Suppressor macrophage treated with lipopolysaccharide for 4 hours (primary cell): ENCODE data around the gene COL15A1.

Experiments used
- DNase-seq: peaks from one replicate; pipeline ENCODE4 v3.0.0-alpha.2; 2020

COL15A1 gene

DNA sequence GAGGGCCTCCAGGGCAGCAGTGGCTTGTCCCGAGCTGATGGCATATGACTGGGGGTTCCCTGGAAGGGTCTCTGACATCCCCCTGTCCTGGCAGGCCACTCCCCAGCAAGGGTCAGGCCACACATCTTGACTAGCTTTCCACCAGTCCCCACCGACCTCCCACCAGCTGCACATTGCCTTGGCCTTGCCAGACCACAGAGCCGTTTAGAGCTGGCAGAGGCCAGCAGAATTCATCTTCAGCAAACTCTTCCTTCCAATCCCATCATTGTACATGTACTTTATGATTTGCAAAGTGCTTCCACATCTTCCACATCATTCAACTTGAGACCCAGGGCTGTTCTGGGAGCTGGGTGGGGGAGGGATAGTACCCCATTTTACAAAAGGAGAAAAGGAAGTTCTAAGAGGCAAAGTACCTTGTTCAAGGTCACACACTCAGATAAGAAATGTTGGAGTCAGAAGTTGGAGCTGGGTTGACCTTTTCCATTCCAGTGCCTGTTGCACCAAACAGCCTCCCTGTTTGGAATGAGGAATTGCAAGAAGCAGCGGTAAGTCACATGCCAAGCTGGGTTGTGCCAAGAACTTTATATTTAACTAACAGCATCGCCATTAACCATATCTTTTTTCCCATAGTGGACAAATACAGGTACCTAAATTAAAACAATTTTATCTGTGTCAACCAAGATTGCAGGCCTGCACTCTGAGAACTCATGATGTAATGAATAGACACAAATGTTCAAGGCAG lies 25.8 kb upstream of the COL15A1 start:
- DNase-seq, result no peak

- no peak for DNase-seq
These were observed 22.0 kb upstream of the COL15A1 start for GRCh38 chr9:98921732-98922131.

GRCh38 chr9:98922721-98923435 lies 20.8 kb upstream of the COL15A1 start:
- DNase-seq, result peak; percentile 82

DNA sequence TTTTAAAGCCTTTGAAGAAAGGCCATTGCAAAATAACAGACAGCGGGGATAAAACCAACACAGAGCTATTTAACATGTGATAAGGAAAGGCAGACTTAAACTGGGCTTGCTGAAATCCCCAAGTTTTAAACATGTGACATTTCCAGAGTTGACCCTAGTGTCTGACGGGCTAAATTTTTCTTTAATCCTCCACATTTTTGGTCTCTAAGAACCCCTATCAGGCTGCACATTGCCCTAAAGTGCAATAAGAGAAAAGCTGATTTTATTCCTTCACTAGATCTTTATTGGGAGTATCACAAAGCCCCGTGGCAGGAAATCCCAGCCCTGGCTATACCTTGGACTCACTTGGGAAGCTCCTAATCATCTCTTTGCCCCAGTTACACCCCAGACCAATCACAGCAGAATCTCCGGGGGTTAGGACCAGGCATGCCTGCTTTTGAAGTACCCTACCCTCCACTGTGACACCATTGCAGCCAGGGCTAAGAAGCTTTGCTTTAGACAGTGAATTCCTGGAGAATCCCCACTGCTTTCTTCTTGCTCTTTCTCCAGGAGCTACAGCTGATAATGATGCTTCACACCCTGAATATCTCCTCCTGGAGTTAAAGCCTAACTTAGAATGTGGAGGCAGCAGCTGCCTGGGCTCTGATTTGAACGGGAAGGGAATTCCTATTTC lies 20.1 kb upstream of the COL15A1 start:
- DNase-seq, result no peak

DNA sequence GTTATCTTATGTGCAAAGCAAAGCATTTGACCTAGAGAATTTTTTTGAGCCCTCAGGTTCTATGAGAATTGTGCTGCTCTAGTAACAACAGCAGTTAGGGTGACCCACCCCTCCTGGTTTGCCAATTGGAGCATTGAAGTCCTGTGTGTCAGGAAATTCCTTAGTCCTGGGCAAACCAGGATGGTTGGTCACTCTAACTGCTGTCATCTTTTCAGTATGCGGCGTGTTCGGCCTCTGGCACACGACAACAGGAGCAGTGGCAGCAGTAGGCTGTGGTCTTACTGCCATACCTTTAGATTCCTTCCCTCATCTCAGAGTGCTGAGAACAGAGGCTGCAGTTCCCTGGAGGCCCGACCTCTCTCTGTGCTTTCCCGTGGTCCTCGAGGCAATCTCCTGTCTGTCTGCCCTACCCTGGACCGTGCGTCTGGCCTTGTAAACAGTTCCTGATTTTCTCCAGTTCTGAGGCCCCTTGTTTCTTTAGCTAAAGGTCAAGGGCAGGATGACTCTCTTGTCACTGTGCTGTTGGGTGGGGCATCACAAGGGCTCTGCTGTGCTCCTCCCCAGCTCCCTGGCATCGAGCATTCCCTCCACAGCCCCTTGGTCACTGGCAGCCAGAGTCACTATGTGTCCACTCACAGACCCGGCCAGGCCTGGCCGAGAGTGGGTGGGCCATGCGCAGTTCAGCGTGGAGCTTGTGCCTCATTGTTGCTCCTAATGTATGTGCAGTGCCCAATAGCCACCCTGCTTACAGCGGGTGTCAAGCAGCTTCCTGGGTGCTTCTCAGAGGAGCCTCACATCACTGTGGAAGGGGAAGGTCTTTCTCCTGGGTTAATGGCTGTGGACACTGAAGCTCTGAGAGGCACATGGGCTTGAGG lies 18.5 kb upstream of the COL15A1 start:
- peak; percentile 19 for DNase-seq

DNA sequence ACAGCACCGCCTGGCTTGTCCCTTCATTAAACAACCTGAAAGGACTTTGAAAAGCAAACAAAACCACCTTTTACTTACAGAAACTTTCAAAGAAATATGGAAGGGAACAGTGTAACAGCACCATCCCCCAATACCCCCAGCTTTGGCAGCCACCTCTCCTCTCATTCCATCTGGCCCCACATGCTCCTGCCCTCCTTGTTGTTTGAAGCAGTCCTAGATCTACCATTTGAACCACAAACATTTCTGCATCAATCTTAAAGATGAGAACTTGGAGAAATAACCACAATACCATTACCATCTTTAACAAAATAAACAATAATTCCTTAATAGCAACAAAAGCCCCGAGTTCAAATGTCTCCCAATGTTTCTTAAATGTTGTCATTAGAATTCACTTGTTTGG lies 17.8 kb upstream of the COL15A1 start:
- no peak for DNase-seq

- DNase-seq, result no peak
These were observed 16.0 kb upstream of the COL15A1 start for GRCh38 chr9:98927724-98928123.

DNA sequence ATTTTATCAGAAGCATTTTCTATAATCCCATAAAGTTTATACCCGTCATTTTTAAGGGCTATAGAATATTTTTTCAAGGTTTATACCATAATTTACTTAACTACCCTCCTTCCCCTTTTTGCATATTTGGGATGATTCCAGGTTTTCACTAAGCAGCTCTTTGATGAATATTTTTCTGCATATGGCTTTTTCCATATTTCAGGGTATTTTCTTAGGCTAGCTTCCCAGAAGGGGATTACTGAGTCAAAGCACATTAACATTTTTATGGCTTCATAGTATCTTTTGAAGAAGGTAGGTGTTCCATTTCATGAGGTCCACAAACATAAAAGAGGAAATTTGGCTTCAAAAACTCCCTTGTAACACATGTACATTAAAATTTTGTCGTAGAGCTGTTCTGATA lies 14.6 kb upstream of the COL15A1 start:
- DNase-seq, result no peak

DNA sequence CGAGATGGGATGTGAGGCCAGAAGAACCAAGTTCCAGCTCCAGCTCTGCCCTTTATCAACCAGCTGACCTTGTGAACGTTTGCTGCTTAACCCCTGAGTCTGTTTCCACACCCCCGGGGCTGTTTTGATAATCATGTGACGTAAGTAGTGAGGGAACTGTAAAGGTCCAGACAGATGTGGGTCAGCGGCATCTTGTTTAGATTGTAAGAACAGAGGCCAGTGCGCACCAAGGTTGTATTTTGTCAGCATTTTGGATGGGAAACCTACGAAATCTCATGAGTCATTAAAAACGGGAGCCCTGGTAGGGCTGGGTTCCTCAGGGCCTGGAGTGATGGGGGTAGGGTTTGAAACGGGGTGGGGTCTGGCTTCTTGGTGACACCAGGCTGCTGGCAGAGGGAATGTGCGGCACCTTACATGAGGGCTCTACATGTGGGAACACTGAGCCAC lies 13.8 kb upstream of the COL15A1 start:
- DNase-seq, result no peak

DNA sequence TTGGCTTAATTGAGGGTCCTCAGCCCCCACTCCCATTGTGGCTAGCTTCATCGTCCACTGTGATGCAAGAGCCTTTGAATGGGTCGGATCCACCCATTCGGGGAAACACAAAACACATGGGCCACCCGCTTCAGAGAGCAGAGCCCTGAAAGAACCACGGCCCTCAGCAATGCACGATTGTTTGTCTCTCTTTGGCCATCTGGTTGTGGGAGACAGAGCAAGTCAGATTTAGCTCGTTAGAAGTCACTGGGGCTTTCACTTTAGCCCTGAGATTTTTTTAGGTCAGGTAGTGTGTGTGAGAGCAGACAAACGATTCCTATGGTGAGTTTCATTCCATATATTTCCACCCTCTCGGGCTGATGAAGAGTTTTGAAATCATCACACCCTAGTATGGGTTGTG lies 12.9 kb upstream of the COL15A1 start:
- no peak for DNase-seq

- DNase-seq, result no peak
These were observed 11.9 kb upstream of the COL15A1 start for GRCh38 chr9:98931600-98932389.

GRCh38 chr9:98933185-98933584 lies 10.5 kb upstream of the COL15A1 start:
- no peak for DNase-seq

GRCh38 chr9:98933890-98934289 lies 9.8 kb upstream of the COL15A1 start:
- DNase-seq, result no peak

- no peak for DNase-seq
These were observed 8.6 kb upstream of the COL15A1 start for GRCh38 chr9:98935071-98935505.

DNA sequence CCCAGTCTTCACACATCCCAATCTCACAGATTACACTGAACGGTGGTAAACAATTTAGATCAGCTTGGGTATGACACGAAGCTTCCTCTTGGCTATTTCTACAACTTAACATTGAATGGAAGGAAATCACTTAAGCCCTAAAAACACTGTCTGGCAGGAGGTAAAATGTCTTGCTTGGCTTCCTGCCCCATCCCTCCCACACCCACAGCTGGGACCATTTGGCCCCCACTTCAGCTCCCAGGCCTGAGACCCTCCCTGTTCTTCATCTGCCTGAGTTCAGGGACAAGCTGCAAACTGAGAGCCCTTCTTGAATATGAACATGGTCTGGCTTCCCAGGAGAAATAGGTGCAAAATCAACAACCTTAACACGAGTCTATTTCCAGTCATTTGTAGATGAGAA lies 3.4 kb upstream of the COL15A1 start:
- DNase-seq, result no peak

DNA sequence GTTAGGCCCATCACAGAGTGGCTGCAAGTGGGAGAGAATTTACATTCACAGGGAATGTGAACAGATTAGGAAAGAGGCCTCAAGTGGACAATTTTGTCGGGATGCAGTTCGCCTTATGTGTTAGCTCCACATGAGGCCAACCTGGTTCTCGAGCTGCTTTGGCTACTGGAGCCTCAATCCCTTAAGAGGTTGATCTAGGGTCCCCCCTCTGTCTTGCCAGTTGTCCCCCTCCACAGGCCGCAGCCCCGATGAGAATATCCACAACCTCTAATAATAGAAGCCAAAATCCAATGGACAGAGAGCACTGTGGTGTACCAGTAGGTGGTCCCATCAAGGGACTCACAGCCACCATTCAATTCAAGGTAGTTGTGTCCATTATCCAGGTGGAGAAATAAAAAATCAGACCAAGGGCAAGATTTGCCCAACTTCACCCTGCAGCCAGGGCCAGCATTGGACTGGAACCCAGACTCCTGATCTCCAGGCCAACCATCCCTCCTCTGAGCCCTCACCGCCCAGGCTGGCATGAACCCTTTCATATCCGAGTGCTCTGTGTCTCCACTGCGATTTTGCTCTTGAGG lies 1.7 kb upstream of the COL15A1 start:
- no peak for DNase-seq

GRCh38 chr9:98942906-98943681 lies 613 bp upstream of the COL15A1 start:
- DNase-seq, result no peak

DNA sequence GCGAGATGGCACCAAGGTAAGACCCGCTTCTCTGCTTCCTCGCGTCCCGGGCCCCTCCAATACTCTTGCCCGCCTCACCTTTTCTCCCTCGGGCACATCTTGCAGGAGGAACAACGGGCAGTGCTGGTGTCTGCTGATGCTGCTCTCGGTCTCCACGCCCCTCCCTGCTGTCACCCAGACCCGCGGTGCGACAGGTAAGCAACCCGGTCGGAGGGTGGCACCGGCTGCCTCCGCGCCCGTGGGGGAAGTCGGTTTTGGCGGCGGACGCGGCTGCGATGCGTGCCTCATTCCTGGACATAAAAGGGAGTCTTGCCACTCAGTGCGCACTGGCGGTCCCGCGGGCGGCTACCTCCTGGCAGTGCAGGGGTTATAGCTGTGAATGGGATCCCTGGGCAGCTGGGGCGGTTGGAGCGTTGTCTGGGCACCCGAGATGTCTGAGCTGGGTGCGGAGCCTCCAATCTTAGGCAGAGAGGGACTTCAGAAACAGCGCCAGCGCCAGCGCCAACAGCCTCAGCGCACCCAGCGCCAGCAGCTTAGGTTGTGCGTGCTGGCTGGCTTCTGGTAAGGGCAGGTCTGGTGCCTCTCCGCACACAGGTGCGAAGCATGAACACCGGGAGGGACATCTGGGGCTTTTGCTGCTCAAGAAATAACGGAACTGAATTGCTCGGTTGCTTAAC lies 488 bp downstream of the COL15A1 start:
- DNase-seq, result no peak

DNA sequence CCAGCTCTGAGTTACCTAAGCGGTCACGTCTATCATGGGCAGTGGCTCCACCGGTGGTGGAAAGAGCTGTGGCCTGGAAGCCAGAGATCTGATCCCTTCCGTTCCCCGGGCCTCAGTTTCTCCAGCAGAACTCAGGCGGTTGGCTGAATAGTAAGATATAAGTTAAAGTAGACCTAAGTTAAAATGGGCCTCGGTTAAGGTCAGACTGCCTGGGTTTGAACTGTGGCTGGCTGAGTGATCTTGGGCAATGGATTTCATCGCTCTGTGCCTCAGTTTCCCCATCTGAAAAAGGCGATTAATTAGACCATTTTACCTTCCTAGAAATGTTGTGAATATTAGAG lies 997 bp downstream of the COL15A1 start:
- no peak for DNase-seq

DNA sequence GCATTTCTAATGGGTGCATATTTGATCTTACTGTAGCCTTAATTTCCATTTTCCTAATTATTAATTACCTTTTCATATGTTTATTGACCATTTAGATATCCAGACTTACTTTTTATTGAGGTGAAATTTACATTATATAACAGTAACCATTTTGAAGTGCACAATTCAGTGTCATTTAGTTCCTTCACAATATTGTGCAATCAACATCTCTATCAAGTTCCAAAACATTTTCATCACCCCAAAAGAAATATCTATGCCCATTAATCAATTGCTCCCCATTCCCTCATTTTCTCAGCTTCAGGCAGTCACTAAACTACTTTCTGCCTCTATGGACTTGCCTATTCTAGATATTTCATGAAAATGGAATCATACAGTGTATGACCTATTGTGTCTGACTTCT lies 5.9 kb downstream of the COL15A1 start:
- no peak for DNase-seq
